GM12892 (cell line): ENCODE results near the gene ROPN1B.
"Not testable (repeated sequence)": the region's sequence is repeated elsewhere in the genome, so short reads cannot be mapped to it uniquely, and the experiment has no call there.

Experiments used
- POLR2A ChIP-seq: IDR thresholded peaks from 2 replicates; pipeline ENCODE4 v1.6.1; 2011; ENCODE audit warnings: low read depth, low read length, control low read depth
- POLR2AphosphoS5 ChIP-seq: IDR thresholded peaks from 2 replicates; pipeline ENCODE4 v1.6.1; 2011; ENCODE audit warnings: low read depth, low read length, control low read depth
- TAF1 ChIP-seq: IDR thresholded peaks from 2 replicates; pipeline ENCODE4 v1.6.1; 2011; ENCODE audit warnings: low read depth, mild to moderate bottlenecking, control low read depth, low read length, borderline replicate concordance

DNA sequence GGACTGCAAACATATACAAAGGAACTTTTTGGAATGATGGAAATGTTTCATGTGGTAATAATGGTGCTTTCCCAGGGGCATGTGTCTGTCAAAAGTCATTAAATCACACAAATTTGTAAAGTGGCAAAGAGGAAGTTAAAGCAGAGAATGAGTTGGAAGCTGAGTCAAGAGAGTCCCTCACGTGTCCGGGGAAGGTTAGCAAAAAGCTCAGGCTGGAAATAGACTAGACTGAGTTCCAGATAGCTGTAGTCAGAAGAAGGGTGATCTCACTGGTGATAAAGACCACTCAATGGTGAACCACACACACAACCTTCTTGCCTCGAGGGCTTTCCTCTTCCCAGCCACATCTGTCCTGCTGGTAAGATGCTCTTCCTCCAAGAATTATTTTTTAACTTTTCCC is 20.1 kb upstream of the ROPN1B start:
- not testable (repeated sequence) for TF ChIP-seq POLR2A, POLR2AphosphoS5, TAF1
